Measurements from ENCODE around the gene MED8. TPM values are rescaled to one million over a fixed set of nuclear protein-coding genes. Genes with fewer than 3 reads are reported as not detected.

Gene MED8
- total and polyA plus RNA-seq, 2 of the 8 experiments (the other 6 are each of a cell fraction or from before 2014, with no cell fraction given) = 7.0 to 20.6 TPM

GRCh38 chr1:43348809-43349593, 40.6 kb downstream of the MED8 start (continued):
- TF ChIP-seq HDAC6 (IDR thresholded peaks at IDR 0.05; ENCODE audit: low read depth, low read length) (no peak), GABPA (IDR thresholded peaks at IDR 0.05; ENCODE audit: borderline replicate concordance, insufficient read depth, low read length) (0 out of 2 replicates have a peak, but pooled peaks have one; percentile 42), RBBP5 (IDR thresholded peaks at IDR 0.05; ENCODE audit: borderline replicate concordance, low read depth, low read length) (0 out of 2 replicates have a peak, but pooled peaks have one; percentile 6), POLR2A (IDR thresholded peaks at IDR 0.05; ENCODE audit: control extremely low read depth in 1 of 2, low read depth in 2 of 2, low read length in 2 of 2) (peak; percentile 58 to 95), TAF1 (IDR thresholded peaks at IDR 0.05; ENCODE audit: low read depth, low read length) (peak; percentile 62), PHF8 (conservative IDR thresholded peaks at IDR 0.05; ENCODE audit: low read depth, low read length) (peak; percentile 81), SAP30 (IDR thresholded peaks at IDR 0.05; ENCODE audit: insufficient read depth, insufficient replicate concordance, low read length) (peak; percentile 58), SP1 (IDR thresholded peaks at IDR 0.05; ENCODE audit: low read depth, low read length) (peak; percentile 16; the same call in 1 of the 2 replicates), JUN (IDR thresholded peaks at IDR 0.05; ENCODE audit: low read depth, low read length) (no peak), SIRT6 (IDR thresholded peaks at IDR 0.05; ENCODE audit: low read length) (no peak), TBP (IDR thresholded peaks at IDR 0.05; ENCODE audit: low read depth, low read length) (peak; percentile 22; the same call in 1 of the 2 replicates), SIN3A (conservative IDR thresholded peaks at IDR 0.05 in 1 of 2, IDR thresholded peaks at IDR 0.05 in 1 of 2; ENCODE audit: low read depth in 1 of 2, low read length in 2 of 2) (0 out of 4 replicates have a peak, but pooled peaks have one; percentile 42 to 48), MAFK (IDR thresholded peaks at IDR 0.05; ENCODE audit: low read depth, low read length) (peak; percentile 41; the same call in 1 of the 2 replicates), POLR2AphosphoS5 (IDR thresholded peaks at IDR 0.05; ENCODE audit: low read depth, low read length) (peak; percentile 92), SUZ12 (IDR thresholded peaks at IDR 0.05; ENCODE audit: low read length) (no peak), CREB1 (IDR thresholded peaks at IDR 0.05) (peak; percentile 64; the same call in 1 of the 2 replicates), NANOG (IDR thresholded peaks at IDR 0.05; ENCODE audit: insufficient read depth, low read depth, low read length, poor library complexity, severe bottlenecking) (no peak)

Data from H1 (cell line).